ENCODE measurements around the gene MTERF4.

MTERF4 gene

GRCh38 chr2:241134711-241135110, 32.6 kb upstream of the MTERF4 start:
- no peak for DNase-seq (ENCODE audit: low read depth in 2 of 2)

DNA sequence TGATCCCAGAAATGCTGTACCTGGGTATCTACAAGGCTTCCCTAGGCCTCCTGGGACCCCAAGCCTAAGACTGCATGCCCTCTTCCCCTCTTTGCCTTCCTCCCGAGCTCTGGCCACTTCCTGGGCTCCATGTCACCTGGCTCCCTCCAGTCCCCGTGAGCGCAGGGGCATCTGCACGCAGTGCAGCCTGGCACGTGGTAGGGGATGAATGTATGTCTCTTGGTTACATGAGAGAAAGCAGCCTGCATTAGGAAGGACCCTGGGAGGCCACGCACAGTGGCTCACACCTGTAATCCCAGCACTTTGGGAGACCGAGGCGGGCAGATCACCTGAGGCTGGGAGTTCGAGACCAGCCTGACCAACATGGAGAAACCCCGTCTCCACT, 31.3 kb upstream of the MTERF4 start:
- no peak for DNase-seq (ENCODE audit: low read depth in 2 of 2)

- no peak for DNase-seq (ENCODE audit: low read depth in 2 of 2)
Observed at GRCh38 chr2:241132538-241133435, 30.7 kb upstream of the MTERF4 start.

- no peak for DNase-seq (ENCODE audit: low read depth in 2 of 2)
Observed at GRCh38 chr2:241131531-241131930, 29.4 kb upstream of the MTERF4 start.

- no peak for DNase-seq (ENCODE audit: low read depth in 2 of 2)
Observed at GRCh38 chr2:241130316-241130715, 28.2 kb upstream of the MTERF4 start.

- no peak for DNase-seq (ENCODE audit: low read depth in 2 of 2)
Observed at GRCh38 chr2:241129086-241129871, 27.2 kb upstream of the MTERF4 start.

GRCh38 chr2:241128266-241128665, 26.2 kb upstream of the MTERF4 start:
- no peak for DNase-seq (ENCODE audit: low read depth in 2 of 2)

DNA sequence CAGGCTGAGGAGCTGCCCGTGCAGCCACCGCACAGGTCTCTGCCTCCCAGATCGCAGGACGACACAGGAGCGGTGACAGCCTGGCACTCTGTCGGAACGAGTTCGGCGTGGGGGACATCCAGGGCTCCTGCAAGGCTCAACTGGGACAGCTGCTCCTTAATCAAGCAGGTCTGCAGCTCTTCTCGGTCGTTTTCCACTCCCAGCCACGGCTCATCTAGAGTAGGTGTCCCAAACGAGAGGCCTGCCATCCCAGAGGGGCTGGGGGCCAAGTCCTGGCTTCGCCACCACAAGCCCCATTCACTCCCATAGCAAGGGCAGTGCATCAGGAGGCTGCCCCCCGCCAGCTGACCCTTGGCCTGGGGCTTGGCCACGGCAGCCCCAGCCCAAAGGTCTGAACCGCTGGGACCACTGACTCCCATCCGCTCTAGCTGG, 24.7 kb upstream of the MTERF4 start:
- DNase-seq (ENCODE audit: low read depth in 2 of 2), result no peak

DNA sequence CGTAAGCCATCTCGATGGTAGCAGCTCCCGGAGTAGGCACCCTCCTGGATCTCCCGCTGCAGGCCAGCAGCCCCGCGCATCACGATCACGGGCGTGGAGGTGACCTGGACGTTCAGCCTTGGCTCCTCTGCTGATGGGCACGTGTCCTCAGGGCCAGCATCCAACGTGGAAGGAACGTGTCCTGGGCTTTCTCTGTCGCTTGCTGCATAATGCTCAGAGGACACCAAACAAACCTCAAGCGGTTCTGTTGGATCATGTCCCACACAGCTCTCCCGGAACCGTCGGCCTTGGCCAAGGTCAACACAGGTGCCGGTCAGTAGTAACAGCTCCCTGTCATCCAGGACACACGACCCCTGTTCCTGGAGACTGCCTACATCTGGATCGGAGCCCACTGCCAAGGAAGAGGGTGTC, 24.1 kb upstream of the MTERF4 start:
- DNase-seq (ENCODE audit: low read depth in 2 of 2), result no peak

- no peak for DNase-seq (ENCODE audit: low read depth in 2 of 2)
Observed at GRCh38 chr2:241125626-241126025, 23.5 kb upstream of the MTERF4 start.

- no peak for DNase-seq (ENCODE audit: low read depth in 2 of 2)
Observed at GRCh38 chr2:241123816-241124536, 21.9 kb upstream of the MTERF4 start.

- DNase-seq (ENCODE audit: low read depth in 2 of 2), result no peak
Observed at GRCh38 chr2:241122376-241123002, 20.4 kb upstream of the MTERF4 start.

DNA sequence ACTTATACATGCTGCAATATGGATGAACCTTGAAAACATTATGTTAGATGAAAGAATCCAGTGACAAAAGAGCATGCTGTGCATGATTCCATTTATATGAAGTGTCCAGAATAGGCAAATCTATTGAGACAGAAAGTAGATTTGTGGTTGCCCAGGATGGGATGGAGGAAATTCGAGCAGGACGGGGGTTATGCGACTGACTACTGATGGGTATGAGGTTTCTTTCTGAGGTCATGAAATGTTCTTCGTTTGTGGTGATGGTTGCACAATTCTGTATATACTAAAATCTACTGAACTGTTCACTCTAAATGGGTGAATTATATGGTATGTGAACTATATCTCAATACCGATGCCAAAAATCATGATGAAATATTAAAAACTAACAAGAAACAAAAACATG, 18.9 kb upstream of the MTERF4 start:
- DNase-seq (ENCODE audit: low read depth in 2 of 2), result no peak

DNA sequence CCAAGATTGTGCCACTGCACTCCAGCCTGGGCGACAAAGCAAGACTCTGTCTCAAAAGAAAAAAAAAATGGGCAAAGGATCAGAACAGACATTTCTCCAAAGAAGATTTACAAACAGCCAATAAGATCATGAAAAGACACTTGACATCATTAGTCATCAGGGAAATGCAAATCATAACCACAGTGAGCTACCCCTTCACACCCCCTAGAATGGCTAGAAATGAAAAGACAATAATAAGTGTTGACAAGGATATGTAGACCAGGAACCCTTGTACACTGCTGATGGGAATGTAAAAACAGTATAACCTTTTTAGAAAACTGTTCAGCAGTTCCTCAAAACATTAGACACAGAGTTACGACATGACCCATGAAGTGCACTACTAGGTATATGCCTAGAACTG, 18.4 kb upstream of the MTERF4 start:
- DNase-seq (ENCODE audit: low read depth in 2 of 2), result no peak

GRCh38 chr2:241118737-241119505, 16.8 kb upstream of the MTERF4 start:
- no peak for DNase-seq (ENCODE audit: low read depth in 2 of 2)

DNA sequence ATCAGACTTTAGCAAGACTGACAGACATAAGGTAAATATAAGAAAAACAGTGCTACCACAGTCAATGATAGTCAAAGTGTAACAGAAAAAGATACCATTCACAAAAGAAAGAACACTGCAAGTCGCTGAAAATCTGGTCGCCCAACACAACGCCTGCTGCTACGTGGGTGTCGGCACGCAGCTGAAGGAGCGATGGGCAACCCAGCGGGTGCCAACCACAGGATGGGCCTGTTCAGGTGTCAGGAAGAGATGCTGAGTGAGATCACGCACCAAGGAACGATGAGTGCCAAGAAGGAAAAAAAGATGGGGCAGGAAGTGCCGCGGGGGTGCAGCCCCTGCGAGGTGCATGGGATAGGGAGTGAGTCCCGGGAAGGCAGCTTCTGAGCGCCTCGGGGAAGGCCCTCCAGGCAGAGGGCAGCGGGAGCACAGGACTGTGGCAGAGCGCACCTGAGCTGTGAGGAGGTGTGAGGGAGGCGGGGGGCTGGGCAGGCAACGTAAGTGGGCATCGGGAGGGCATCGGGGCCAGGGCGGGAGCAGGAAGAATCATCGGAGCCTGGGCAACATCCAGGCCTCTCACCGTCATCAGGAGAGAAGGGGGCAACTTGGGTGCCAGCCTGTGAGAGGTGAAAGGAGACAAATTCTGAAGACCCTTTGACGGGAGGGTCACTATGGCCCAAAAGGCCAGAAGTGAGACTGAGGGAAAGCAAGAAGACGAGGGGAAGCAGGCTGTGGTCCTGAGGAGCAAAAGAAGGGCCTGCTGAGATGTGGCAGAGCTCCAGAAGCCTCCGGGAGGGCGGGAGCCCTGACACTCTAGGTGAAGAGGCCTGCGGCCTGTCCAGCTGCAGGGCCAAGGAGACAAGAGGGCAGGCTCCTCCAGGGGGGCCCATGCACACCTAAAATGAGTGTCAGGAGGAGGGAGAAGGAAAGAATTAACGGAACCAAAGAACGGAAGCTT, 14.8 kb upstream of the MTERF4 start:
- no peak for DNase-seq (ENCODE audit: low read depth in 2 of 2)

- DNase-seq (ENCODE audit: low read depth in 2 of 2), result no peak
Observed at GRCh38 chr2:241115361-241115760, 13.3 kb upstream of the MTERF4 start.

- DNase-seq (ENCODE audit: low read depth in 2 of 2), result no peak
Observed at GRCh38 chr2:241114836-241115235, 12.7 kb upstream of the MTERF4 start.

GRCh38 chr2:241112592-241112991, 10.5 kb upstream of the MTERF4 start:
- DNase-seq (ENCODE audit: low read depth in 2 of 2), result peak; percentile 41 to 58

DNA sequence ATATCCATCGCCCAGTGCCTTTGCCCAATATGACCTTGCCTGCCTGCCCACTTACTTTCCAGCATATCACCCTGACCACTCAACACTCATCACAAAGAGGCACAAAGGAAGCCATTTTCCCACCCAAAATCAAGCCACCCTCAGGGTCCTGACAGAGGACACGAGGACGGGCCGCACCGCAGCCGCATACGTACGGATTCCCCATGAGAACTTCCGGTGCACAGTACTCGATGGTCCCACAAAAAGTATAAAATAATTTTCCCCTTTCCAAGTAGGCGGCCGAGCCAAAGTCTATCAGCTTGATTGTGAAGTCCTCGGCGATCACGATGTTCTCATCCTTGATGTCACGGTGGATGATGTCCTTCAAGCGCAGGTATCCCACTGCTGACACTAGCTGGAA, 10.0 kb upstream of the MTERF4 start:
- no peak for DNase-seq (ENCODE audit: low read depth in 2 of 2)
